Choroid plexus epithelial cell (primary cell): ENCODE measurements around the gene NKX2-2.

Experiments used
- DNase-seq: peaks from one replicate; pipeline ENCODE4 v3.0.0-alpha.2; 2010; ENCODE audit warnings: low read depth
- H3K4me3 ChIP-seq: 2 replicates; pipeline ENCODE4 v1.5.1; 2011; ENCODE audit warnings: low read depth, mild to moderate bottlenecking, control low read depth, low read length, moderate library complexity
- CTCF ChIP-seq: conservative IDR thresholded peaks from 2 replicates; pipeline ENCODE4 v1.5.1; 2011; ENCODE audit warnings: low read depth, mild to moderate bottlenecking, control low read depth, inconsistent platforms, low read length, moderate library complexity

The NKX2-2 gene

GRCh38 chr20:21534453-21534852, 20.6 kb upstream of the NKX2-2 start:
- DNase-seq, result no peak
- no peak for TF ChIP-seq CTCF
- H3K4me3 ChIP-seq, result no peak overlapping the region

- no peak for DNase-seq
- TF ChIP-seq CTCF, result no peak
- no peak overlapping the region for H3K4me3 ChIP-seq
These were observed 16.0 kb upstream of the NKX2-2 start for GRCh38 chr20:21529863-21530262.

- H3K4me3 ChIP-seq, result no peak overlapping the region
- no peak for DNase-seq
- TF ChIP-seq CTCF, result no peak
These were observed 15.0 kb upstream of the NKX2-2 start for GRCh38 chr20:21528870-21529269.

GRCh38 chr20:21527908-21528307, 14.0 kb upstream of the NKX2-2 start:
- DNase-seq, result no peak
- H3K4me3 ChIP-seq, result no peak overlapping the region
- no peak for TF ChIP-seq CTCF

- H3K4me3 ChIP-seq, result no peak overlapping the region
- no peak for DNase-seq
- no peak for TF ChIP-seq CTCF
These were observed 12.9 kb upstream of the NKX2-2 start for GRCh38 chr20:21526776-21527175.

GRCh38 chr20:21523895-21524294, 10.0 kb upstream of the NKX2-2 start:
- TF ChIP-seq CTCF, result no peak
- no peak for DNase-seq

GRCh38 chr20:21523281-21523868, 9.5 kb upstream of the NKX2-2 start:
- H3K4me3 ChIP-seq, result no peak overlapping the region
- no peak for TF ChIP-seq CTCF
- no peak for DNase-seq

More at GRCh38 chr20:21523895-21524294, 10.0 kb upstream of the NKX2-2 start:
- no peak overlapping the region for H3K4me3 ChIP-seq
